ENCODE measurements around the gene PLEKHF1.

The PLEKHF1 gene

DNA sequence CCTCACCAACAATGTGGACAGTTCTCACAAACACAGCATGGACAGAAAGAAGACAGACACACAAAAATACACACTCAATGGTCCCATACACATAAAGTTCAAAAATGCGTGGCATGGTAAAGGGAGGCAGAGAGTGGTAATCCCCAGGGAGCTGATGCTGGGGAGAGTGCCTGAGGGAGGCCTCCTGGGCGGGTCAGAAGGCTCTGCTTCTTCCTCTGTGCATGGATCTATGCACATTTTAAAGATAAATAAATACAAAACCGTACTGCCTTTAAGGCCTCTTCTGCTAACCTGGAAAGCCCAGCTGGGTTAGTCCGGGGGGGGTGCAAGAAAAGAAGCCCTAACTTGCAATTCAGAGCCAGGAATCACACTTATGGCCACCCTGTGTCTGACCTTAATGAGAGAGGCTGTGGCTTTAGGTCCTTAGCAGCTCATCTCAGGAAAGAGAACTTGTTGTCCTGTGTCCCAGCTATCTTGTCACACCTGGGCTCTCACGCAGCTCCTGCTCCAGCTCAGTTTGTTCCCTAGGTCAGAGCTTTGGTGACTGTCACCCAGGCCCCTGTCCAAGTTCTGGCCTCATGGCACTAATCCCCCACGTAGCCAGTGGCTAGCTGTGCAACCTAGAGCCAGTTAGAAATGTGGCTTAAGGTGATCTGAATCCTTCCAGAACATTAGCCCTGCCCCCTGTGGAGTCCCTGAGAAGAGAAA is 30.7 kb upstream of the PLEKHF1 start:
- DNase-seq (ENCODE audit: low spot score) = no peak

DNA sequence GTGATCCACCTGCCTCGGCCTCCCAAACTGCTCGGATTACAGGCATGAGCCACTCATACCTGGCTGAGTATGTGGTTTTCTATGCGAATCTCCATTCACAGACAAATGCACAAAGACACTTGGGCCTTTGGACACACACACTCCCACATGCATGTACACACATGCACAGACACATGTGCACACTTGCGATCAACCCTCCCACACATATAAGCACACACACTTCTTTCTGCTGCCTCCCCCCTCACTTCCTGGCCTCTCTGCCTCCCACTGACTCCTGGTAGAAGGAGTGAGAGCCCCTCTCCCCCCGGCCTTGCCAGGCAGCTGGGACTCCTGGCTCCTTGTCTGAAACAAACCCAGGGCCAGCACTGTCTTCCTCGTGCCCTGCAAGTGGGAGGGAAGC is 29.3 kb upstream of the PLEKHF1 start:
- no peak for DNase-seq (ENCODE audit: low spot score)

DNA sequence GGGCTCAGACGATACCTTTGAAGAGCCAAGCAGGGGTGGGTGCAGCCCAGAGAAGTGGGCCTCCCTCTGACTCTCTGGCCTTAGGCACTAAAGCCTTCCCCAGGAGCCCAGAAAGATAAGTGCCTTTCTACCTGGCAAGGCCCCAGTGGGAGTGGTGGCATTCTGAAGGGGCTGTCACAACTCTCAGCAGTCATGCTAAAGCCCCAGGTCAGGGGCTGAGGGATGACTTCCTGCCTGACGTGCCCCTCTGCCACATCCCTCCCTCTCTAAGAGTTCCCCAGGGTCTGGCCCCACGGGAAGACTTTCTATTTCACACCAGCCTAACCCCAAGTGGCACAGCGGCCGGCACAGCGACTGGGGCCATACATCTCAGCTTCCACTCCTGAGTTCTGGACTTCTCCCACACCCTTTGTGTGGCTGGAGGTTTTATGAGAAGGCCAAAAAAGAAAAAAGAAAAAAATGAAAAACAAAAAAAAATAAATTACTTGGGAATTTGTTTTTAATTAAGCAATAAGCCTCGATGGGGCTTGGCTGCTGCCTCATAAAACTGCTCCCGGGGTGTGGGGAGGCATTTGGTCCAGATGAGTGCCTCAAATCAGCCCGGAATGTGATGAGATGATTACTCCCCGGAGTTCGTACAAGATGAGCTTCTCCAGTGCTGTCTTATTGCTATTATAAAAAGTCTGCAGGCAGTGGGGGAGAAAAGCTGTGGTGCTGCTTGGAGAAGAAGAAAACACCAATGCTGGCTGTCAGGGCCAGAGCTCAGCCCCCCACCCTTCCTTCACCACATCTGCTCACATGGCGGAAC is 28.5 kb upstream of the PLEKHF1 start:
- no peak for DNase-seq (ENCODE audit: low spot score)

DNA sequence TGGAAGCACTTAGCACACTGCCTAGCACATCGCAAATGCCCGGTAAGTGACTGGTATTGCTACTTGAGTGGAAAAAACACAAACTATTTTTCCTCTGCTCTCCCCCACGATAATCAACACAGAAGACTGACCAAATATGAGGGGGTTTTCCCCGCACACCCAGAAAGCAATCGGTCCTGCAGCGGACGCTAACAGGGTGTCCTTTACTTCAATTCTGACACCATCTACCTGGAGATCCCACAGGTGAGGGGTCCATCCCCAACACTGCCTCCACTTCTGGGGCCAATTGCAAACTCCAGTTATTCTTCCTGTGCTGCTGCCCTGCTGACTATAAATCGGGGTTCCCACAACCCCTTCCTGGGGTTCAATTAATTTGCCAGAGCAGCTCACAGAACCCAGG is 26.2 kb upstream of the PLEKHF1 start:
- DNase-seq (ENCODE audit: low spot score) = no peak

DNA sequence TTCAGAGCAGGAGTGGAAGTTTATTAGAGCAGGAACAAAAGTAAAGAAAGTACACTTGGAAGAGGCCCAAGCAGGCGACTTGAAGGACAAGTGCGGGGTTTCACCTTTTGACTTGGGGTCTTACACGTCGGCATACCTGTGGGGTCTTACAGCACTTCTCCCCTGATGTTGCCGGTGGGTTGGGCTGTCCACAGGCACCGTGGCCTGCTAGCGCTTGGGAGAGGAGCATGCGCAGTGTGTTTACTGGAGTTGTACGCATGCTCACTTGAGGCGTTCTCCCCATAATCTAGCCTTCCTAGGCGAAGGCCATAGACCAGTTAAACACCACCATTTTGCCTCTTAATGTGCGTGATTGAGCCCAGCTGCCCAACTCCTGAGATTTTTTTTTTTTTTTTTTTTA is 25.0 kb upstream of the PLEKHF1 start:
- DNase-seq (ENCODE audit: low spot score) = no peak

DNA sequence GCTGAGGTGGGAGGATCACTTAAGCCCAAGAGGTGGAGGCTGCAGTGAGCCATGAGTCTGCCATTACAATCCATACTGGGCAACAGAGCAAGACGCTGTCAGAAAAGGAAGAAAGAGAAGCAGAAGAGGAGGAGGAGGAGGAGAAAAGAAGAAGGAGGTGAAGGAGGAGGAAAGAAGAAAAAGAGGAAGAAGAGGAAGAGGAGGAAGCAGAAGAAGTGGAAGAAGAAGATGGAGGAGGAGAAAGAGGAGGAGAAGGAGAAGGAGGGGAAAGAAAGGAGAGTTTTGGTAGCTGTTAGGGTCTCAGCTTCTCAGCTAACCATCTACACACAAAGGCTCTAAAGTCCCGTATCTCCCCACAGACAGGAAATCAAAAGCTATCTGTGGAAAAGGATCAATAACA is 23.7 kb upstream of the PLEKHF1 start:
- no peak for DNase-seq (ENCODE audit: low spot score)

DNA sequence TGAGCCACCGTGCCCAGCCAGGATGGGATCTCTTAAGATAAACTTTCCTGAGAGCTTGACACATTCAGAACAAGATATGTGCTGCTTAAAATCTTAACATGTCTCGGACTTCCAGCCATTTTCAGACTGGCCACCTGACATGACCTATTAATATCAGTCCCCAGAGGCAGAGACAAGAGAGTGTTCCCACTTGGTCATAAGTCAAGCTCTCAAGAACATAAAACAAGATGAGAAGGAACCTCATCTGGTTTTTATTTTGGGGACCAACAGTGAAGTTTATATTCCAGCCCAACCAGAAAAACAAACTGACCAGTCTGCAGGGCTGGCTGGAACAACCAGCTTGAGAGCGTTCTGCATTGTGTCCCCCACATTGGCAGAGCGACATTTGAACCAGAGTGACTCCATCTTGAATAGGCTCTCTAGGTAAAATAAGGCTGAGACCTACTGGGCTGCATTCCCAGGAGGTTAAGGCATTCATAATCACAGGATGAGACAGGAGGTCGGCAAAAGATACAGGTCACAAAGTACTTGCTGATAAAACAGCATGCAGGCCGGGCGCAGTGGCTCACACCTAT is 21.8 kb upstream of the PLEKHF1 start:
- no peak for DNase-seq (ENCODE audit: low spot score)

DNA sequence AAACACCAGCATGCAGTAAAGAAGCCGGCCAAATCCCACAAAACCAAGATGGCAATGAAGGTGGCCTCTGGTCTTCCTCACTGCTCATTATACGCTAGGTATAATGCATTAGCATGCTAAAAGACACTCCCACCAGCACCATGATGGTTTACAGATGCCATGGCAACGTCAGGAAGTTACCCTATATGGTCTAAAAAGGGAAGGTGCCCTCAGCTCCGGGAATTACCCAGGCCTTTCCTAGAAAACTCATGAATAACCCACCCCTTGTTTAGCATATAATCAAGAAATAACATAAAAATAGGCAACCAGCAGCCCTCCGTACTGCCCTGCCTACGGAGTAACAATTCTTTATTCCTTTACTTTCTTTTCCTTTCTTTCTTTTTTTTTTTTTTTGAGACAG is 21.1 kb upstream of the PLEKHF1 start:
- DNase-seq (ENCODE audit: low spot score) = no peak

DNA sequence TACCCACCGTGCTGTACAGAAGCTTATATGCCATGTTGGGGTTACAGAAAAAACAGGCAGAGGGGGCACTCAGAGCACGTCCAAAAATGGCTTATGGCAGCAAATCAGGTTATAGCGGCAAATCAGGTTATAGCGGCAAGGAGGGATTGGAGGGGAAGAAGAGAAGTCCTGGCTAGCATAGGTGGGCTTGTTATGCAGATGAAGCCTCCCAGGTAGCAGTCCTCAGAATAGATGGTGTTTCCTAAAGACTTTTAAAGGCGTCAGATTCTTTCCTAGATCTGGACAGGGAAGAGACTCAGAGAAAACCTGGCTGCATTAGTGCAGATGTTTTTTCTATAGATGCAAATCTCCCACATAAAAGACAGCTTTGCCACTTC is 19.8 kb upstream of the PLEKHF1 start:
- DNase-seq (ENCODE audit: low spot score) = no peak

DNA sequence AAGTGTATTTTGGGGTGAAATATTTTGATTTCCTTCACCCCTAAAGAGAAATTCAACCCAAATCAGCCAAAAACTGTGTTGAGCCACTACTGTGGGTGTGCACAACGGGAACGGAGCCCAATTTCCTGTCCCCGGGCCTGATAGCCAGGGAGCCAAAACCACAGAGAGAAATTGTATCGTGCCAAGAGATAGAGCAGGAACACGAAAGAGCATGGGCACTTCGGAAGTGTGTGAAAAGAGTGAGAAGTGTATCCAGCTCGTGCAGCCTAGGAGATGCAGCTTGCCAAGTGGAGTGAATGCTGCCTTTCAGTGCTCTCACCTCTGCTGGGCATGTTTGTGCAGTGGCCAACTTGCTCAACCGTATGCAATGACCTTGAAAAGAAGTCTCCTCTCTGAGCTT is 19.4 kb upstream of the PLEKHF1 start:
- DNase-seq (ENCODE audit: low spot score) = no peak

DNA sequence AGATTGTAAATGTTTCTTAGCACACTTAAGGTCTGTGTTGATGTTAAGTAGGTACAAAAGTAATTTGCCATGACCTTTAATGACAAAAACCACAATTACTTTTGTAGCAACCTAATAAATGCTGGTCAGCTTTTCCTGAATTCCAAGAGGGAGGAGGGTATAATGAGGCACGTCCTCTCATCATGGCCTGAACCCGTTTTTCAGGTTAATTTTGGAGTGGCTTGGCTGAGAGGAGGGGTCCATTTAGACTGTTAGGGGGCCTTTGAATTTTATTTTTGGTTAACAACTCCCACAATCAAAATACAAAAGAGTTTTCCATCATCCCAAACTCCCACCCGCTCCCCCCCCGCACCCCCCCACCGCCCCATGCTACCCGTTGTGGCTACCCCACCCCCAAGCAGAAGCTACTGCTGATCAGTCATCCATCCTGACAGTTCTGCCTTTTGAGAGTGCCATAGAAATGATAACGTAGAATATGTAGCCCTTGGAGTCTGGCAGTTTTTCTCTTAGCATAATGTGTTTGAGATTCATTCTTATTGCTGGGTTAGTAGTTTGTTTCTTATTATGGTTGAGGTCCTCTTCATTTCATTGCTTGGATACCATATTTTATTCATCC is 14.4 kb upstream of the PLEKHF1 start:
- DNase-seq (ENCODE audit: low spot score) = no peak

DNA sequence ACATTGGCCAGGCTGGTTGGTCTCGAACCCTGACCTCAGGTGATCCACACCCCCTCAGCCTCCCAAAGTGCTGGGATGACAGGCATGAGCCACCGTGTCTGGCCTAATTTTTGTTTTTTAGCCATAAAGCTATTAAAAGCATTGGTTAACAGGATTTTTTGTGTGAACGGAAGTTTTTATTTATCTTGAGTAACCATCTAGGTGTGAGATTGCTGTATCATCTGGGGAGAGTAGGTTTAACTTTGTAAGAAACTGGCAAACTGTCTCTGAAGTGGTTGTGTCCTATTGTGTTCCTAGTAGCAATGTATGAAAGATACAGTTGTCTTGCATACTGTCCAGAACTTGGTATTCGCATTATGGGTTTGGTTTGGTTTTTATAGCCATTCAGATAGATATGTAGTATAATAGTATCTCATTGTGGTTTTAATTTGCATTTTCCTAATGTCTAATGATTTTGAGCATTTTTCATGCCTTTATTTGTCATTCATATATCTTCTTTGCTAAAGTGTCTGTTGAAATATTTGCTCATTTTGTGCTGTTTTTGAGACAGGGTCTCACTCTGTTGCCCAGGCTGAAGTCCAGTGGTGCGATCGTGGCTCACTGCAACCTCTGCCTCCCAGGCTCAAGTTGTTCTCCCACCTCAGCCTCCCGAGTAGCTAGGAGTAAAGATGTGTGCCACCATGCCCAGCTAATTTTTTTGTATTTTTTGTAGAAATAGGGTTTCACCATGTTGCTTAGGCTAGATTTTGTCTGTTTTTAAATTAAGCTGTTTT is 13.5 kb upstream of the PLEKHF1 start:
- no peak for DNase-seq (ENCODE audit: low spot score)

DNA sequence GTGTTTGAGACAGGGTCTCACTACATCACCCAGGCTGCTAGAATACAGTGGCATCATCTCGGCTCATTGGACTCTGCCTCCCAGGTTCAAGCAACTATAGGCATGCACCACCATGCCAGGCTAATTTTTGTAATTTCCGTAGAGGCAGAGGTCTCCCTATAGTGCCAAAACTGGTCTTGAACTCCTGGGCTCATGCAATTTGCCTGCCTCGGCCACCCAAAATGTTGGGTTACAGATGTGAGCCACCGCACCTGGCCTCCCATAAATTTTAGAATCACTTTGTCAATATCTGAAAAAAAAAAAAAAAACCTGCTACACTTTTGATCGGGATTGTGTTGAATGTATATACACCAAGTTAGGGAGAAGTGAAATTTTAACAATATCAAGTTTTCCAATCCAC is 11.9 kb upstream of the PLEKHF1 start:
- no peak for DNase-seq (ENCODE audit: low spot score)

DNA sequence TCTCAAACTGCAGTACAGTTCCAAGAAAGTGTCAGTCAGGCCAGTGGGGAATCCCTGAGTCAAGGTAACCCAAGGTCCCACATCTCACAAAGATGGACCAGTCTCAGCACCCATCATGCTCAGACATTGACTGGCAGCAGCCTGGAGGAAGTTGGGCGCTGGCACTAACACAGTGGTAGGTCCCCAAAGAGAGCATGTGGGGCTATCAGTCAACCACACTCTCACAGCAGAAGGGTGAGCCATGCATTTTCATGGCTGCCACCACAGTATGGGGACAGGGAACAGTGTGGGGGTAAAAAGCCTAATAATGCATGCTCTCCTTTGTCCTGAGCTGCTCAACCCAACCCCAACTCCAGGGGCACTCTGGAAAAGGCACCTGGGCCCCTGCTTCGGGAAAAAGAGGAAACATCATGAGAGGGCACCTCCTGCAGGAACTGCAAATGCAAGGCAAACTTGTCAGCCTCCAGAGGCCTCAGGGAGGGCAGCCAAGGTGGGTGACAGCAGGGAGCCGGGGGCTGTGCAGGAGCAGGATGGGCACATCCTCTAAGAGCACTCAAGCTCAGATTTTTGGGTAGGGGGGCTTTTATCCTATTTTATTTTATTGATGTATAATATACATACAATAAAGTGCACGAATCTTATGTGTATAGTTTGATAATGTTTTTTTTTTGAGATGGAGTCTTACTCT is 9.5 kb upstream of the PLEKHF1 start:
- DNase-seq (ENCODE audit: low spot score) = no peak

DNA sequence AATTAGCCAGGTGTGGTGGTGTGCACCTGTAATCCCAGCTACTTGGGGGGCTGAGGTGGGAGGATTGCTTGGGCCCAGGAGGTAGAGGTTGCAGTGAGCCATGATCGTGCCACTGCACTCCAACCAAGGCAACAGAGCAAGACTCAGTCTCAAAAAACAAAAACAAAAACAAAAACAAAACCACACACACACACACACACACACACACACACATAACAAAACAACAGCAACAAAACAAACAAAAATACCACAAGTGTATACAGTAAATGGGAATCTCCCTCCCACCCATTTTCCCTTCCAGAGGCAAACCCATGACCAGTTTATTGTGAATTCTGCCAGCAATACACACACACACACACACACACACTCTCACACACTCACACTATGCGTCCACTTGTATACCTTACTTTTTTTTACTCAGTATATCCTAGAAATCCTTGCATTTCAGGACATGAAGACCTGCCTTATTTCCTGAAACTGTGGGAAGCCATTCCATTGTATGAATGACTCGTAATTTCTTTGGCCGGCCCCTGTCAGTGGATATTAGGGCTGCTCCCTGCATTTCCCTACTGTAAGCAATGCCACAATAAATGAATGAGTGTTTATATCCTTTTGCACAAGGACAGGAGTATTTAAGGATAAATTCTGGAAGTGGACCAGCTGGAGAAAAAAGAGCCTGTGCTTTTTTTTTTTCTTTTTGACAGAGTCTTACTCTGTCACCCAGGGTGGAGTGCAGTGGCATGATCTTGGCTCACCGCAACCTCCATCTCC is 6.9 kb upstream of the PLEKHF1 start:
- no peak for DNase-seq (ENCODE audit: low spot score)

DNA sequence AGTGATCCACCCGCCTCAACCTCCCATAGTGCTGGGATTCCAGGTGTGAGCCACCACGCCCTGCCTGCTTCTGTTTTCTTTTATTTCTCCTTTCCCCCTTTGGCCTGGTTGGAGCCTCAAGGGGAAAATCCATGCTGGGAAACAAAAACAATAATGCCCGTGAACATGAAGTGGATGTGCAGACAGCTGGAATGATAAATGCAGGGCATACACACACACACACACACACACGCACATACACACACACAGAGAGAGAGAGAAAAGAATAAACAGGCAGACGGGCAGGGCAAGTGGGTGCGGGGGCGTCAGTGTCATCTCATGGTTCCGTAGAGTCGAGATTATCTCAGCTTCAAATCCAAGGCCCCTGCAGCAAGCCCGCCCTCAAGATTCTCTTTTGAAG is 4.4 kb upstream of the PLEKHF1 start:
- DNase-seq (ENCODE audit: low spot score) = no peak

DNA sequence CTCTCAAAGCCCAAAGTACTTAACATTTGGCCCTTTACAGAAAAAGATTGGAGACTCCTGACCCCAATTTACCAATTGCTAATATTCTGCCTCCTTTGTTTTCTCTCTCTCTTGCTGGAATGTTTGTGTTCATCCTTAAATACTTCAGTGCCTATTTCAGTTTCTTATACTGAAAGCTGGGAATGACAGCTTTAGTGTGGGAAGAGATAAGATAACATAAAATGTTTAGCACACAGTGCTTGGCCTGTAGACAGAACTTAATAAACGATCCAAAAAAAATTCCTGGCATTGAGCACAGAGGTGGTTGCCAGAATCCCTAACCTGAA is 3.0 kb upstream of the PLEKHF1 start:
- no peak for DNase-seq (ENCODE audit: low spot score)

DNA sequence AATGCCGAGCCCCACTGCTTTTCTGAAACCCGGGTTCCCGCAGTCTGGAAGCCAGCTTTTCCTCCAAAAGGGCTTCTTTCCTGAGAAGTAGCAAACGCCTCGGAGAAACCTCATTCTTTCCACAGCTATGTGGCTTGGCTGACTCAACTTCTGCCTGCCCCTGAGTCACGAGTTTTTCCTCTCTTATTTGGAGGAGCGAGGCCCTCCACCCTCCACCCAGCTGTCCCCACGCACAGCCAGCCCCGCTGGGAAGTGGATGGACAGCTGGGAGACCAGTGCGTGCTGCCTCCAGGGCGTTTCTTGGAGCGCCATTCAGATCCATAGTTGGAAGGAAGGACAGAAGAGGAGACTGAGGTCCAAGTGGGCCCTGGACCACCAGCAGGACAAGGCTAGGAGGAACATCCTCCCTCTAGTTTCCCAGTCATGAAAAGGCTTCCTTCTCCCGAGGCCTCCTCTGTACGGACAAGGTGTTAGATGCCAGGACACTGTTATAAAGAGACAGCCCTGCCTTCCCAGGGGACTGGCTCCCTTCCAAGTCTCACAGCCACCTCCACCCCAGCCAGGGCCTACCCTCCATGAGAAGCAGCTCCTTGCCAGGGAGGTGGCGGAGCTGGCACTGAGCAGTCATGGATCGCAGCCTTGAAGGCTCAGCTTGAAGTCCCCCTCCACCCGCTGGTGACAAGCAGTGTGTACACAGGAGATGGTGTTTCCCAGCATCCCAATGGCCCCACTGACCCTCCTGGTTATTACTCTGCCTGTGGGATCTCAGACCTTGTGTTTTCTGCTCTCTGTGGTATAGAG is 2.5 kb upstream of the PLEKHF1 start:
- DNase-seq (ENCODE audit: low spot score) = no peak

DNA sequence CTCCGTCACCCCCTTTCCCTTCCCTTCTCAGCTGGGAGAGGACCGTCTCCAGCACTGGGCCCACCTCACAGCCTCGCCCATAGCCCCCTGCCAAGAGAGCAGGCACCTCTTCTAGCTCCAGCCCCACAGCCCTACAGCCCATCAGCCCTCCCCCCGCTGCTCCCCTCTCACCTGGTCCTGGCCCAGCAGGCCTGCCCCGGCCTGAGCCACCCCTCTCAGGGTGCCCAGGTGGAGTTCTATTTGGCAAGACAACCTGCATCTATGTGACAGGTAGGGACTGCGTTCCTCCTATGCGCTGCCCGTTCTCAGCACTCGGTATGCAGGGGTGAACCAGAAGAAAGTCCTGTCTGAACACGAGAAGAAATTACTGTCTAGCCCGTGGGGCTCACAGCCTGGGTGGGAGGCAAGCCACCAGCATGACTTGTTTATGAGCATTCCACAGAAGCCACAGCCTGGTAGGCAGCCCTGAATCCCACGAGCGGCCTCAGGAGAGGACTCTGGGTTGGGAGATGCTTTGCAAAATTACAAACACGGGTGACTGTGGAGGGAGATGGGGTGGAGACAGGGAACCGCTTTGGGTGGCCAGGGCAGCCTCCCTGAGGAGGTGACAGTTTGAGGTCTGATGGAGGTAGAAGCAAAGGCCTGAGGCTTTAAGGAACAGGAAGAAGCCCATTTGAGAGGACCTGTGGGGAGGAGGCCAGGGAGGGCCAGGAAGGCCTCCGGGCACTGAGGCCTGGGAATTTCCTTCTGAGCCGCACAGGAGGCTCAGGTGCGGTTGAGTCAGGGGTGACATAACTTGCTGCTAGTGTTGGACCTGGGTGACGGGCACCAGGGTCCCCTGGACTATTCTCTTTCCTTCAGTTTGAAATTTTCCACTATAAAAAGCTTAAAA is 1.2 kb upstream of the PLEKHF1 start:
- DNase-seq (ENCODE audit: low spot score) = no peak

Measured in HuH-7 (cell line).